ENCODE measurements around the gene TNIP1. TPM values are rescaled to one million over a fixed set of nuclear protein-coding genes. Genes with fewer than 3 reads are reported as not detected.

TNIP1 gene
- total RNA-seq, 1 experiment from 2014 or later, result 65.7 TPM

DNA sequence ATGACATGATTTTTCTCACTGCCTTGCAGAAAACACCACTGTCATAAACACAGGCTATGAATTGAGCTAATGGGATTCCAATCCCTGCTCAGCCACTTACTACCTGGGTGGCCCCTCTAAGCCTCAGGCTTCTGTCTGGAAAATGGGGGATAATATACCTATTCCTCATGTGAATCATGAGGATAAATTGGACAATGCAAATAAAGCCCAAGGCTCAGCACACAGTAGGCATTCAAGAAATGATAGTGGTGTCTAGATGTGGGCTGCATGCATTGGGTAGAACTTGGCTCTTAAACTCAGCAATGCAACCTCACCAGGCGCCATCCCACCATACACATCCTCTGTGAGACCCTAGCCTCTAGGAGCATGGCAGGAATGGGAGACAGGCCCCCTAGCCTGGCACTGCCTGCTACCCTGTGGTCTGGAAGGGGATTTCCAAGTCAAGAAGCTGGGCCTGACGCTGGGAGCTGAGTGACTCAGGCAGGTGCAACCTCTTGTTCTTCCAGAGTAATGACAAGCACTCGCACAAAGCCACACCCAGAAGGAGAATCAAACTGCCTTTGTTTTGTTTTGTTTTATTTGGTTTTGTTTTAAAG, 2.3 kb upstream of the TNIP1 start:
- BruUV-seq (replicated peaks), result no TSS peak
- no peak for DNase-seq
- H3K36me3 Mint-ChIP-seq (ENCODE audit: insufficient read depth, unreplicated experiment), result peaks cover 6% of the 10 kb centered on the region

DNA sequence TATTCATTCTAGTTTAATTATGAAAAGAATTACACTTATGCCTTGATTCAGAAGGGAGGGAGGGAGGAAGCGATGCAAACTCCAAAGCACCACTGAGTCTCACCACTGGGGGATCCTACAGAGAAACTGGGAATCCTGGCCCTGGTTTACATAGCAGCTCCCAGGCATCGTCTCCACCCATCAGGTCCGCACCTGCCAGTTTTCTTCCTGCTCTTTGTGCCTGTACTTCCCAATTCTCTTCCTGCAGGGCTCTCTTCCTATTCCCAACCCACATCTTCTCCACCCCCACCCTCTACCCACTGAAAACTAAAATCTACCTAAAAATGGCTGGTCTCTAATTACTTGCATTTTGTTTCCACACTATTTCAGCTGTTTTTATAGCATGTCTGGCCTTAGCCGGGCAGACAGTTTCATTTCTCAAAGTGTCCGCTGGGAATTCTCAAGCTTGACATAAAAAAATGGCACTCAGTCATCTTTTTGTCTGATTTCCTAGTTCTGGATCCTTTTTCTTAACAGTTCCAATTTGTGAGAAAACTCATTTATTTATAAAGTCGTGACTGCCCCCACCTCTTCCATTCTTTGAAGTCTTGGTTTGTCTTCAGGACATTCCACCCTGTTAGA, 1.6 kb upstream of the TNIP1 start:
- no peaks in the 10 kb centered on the region for H3K27me3 Mint-ChIP-seq (ENCODE audit: insufficient read depth, unreplicated experiment)
- H3K36me3 Mint-ChIP-seq (ENCODE audit: insufficient read depth, unreplicated experiment), result peaks cover 6% of the 10 kb centered on the region
- Histone ChIP-seq H3K4me3 (ENCODE audit: low read depth, low read length) (no peak overlapping the region; the same call in 1 of the 2 replicates), H3K4me1 (peaks cover 14% of the 10 kb centered on the region; the same call in 1 of the 2 replicates), H3K36me3 (ENCODE audit: control insufficient read depth, insufficient read depth, low read length) (no peaks in the 10 kb centered on the region), H3K27me3 (replicated peaks; ENCODE audit: control insufficient read depth, insufficient read depth, low read length) (no peaks in the 10 kb centered on the region), H3K9me3 (no peaks in the 10 kb centered on the region)
- peak overlapping the region; percentile 74 for H3K4me3 Mint-ChIP-seq (ENCODE audit: unreplicated experiment)
- peak in 1 of 2 experiments; percentile 48 for DNase-seq
- intact Hi-C loops (cut with micrococcal nuclease; ENCODE audit: unreplicated experiment), result no loop called here
- TF ChIP-seq, protein P1, sequence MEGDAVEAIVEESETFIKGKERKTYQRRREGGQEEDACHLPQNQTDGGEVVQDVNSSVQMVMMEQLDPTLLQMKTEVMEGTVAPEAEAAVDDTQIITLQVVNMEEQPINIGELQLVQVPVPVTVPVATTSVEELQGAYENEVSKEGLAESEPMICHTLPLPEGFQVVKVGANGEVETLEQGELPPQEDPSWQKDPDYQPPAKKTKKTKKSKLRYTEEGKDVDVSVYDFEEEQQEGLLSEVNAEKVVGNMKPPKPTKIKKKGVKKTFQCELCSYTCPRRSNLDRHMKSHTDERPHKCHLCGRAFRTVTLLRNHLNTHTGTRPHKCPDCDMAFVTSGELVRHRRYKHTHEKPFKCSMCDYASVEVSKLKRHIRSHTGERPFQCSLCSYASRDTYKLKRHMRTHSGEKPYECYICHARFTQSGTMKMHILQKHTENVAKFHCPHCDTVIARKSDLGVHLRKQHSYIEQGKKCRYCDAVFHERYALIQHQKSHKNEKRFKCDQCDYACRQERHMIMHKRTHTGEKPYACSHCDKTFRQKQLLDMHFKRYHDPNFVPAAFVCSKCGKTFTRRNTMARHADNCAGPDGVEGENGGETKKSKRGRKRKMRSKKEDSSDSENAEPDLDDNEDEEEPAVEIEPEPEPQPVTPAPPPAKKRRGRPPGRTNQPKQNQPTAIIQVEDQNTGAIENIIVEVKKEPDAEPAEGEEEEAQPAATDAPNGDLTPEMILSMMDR (IDR thresholded peaks at IDR 0.05; ENCODE audit: insufficient read depth in 1 of 2, low read depth in 1 of 2, low read length in 1 of 2, severe bottlenecking in 1 of 2, unreplicated experiment in 1 of 2), result peak in 1 of 2 experiments; percentile 51
- ChIA-PET CTCF (interaction anchor here (1.5 kb wide), 3 partner anchors 31 to 83 kb away, joined by 3 to 5 read pairs (median 3); no protein-coding TSS in a partner anchor), POLR2A (interaction anchor here (1.1 kb wide), 1 partner anchor 11 kb away, joined by 3 read pairs; no protein-coding TSS in a partner anchor)
- H3K27ac Mint-ChIP-seq (ENCODE audit: unreplicated experiment), result no peak overlapping the region
- H3K4me1 Mint-ChIP-seq (ENCODE audit: low read depth, unreplicated experiment), result peaks cover 32% of the 10 kb centered on the region
- no peaks in the 10 kb centered on the region for H3K9me3 Mint-ChIP-seq (ENCODE audit: unreplicated experiment)
- BruUV-seq (replicated peaks), result no TSS peak

More for the DNA sequence above, 2.3 kb upstream of the TNIP1 start:
- Mint-ChIP-seq H3K27ac (ENCODE audit: unreplicated experiment) (no peak overlapping the region), H3K4me1 (ENCODE audit: low read depth, unreplicated experiment) (peaks cover 31% of the 10 kb centered on the region), H3K9me3 (ENCODE audit: unreplicated experiment) (no peaks in the 10 kb centered on the region), H3K27me3 (ENCODE audit: insufficient read depth, unreplicated experiment) (no peaks in the 10 kb centered on the region), H3K4me3 (ENCODE audit: unreplicated experiment) (no peak overlapping the region)
- Histone ChIP-seq H3K4me1 (peaks cover 14% of the 10 kb centered on the region; the same call in 1 of the 2 replicates), H3K9me3 (no peaks in the 10 kb centered on the region), H3K27me3 (replicated peaks; ENCODE audit: control insufficient read depth, insufficient read depth, low read length) (no peaks in the 10 kb centered on the region), H3K4me3 (ENCODE audit: low read depth, low read length) (no peak overlapping the region), H3K36me3 (ENCODE audit: control insufficient read depth, insufficient read depth, low read length) (no peaks in the 10 kb centered on the region)
- POLR2A ChIA-PET, result no interaction called here
- TF ChIP-seq, protein P1 (IDR thresholded peaks at IDR 0.05; ENCODE audit: insufficient read depth in 1 of 2, low read depth in 1 of 2, low read length in 1 of 2, severe bottlenecking in 1 of 2, unreplicated experiment in 1 of 2), result no peak
- intact Hi-C loops (cut with micrococcal nuclease; ENCODE audit: unreplicated experiment), result no loop called here
- CTCF ChIA-PET, result no interaction called here

- H3K27me3 ChIP-seq (replicated peaks; ENCODE audit: control insufficient read depth, insufficient read depth, low read length), result no peaks in the 10 kb centered on the region
- DNase-seq, result no peak
- TF ChIP-seq, protein P1 (IDR thresholded peaks at IDR 0.05; ENCODE audit: insufficient read depth in 1 of 2, low read depth in 1 of 2, low read length in 1 of 2, severe bottlenecking in 1 of 2, unreplicated experiment in 1 of 2), result no peak
- H3K27me3 Mint-ChIP-seq (ENCODE audit: insufficient read depth, unreplicated experiment), result no peaks in the 10 kb centered on the region
- intact Hi-C loops (cut with micrococcal nuclease; ENCODE audit: unreplicated experiment), result loop anchor here (2.0 kb wide), 2 partner anchors 31 to 33 kb away; no protein-coding TSS in a partner anchor
- H3K36me3 Mint-ChIP-seq (ENCODE audit: insufficient read depth, unreplicated experiment), result peaks cover 6% of the 10 kb centered on the region
- CTCF ChIA-PET, result interaction anchor here (1.5 kb wide), 3 partner anchors 30 to 83 kb away, joined by 3 to 5 read pairs (median 3); no protein-coding TSS in a partner anchor
- peak overlapping the region; percentile 62 for H3K4me3 ChIP-seq (ENCODE audit: low read depth, low read length)
- no peaks in the 10 kb centered on the region for H3K9me3 ChIP-seq
- no peaks in the 10 kb centered on the region for H3K9me3 Mint-ChIP-seq (ENCODE audit: unreplicated experiment)
- peaks cover 14% of the 10 kb centered on the region; the same call in 1 of the 2 replicates for H3K4me1 ChIP-seq
- POLR2A ChIA-PET, result interaction anchor here (0.6 to 1.1 kb wide), 2 partner anchors 10 to 30 kb away, joined by 3 read pairs; no protein-coding TSS in a partner anchor
- peak overlapping the region; percentile 70 for H3K27ac Mint-ChIP-seq (ENCODE audit: unreplicated experiment)
- TSS peak; percentile 81 for BruUV-seq (replicated peaks)
- H3K4me1 Mint-ChIP-seq (ENCODE audit: low read depth, unreplicated experiment), result peaks cover 33% of the 10 kb centered on the region
- peak overlapping the region; percentile 74 for H3K4me3 Mint-ChIP-seq (ENCODE audit: unreplicated experiment)
- no peaks in the 10 kb centered on the region for H3K36me3 ChIP-seq (ENCODE audit: control insufficient read depth, insufficient read depth, low read length)
These were observed 822 bp upstream of the TNIP1 start for GRCh38 chr5:151081431-151082281.

Data from Caco-2 (cell line).